ENCODE measurements around the gene RASGEF1B. TPM values are rescaled to one million over a fixed set of nuclear protein-coding genes. Genes with fewer than 3 reads are reported as not detected.

RASGEF1B gene
- total RNA-seq, 1 donor from 2014 or later = 9.9 TPM

GRCh38 chr4:81389720-81390119 lies 82.0 kb downstream of the RASGEF1B start:
- Histone ChIP-seq H3K36me3 (ENCODE audit: control insufficient read depth in 3 of 3, insufficient read depth in 3 of 3, low read length in 3 of 3) (no peaks in the 10 kb centered on the region), H3K27me3 (ENCODE audit: control insufficient read depth in 3 of 3, insufficient read depth in 3 of 3, low read length in 3 of 3) (no peaks in the 10 kb centered on the region), H3K27ac (ENCODE audit: low read depth, low read length) (no peak overlapping the region), H3K4me1 (ENCODE audit: control insufficient read depth in 3 of 3, insufficient read depth in 3 of 3, low read length in 3 of 3) (no peaks in the 10 kb centered on the region), H3K9me3 (ENCODE audit: control insufficient read depth in 3 of 3, low read length in 3 of 3) (no peaks in the 10 kb centered on the region), H3K4me3 (ENCODE audit: low read length in 3 of 3) (no peak overlapping the region), H3K9ac (ENCODE audit: low read depth in 1 of 3, low read length in 3 of 3) (no peak overlapping the region)

- Histone ChIP-seq H3K9me3 (ENCODE audit: control insufficient read depth in 3 of 3, low read length in 3 of 3) (no peaks in the 10 kb centered on the region), H3K4me1 (ENCODE audit: control insufficient read depth in 3 of 3, insufficient read depth in 3 of 3, low read length in 3 of 3) (no peaks in the 10 kb centered on the region), H3K4me3 (ENCODE audit: low read length in 3 of 3) (no peak overlapping the region), H3K27ac (ENCODE audit: low read depth, low read length) (no peak overlapping the region), H3K27me3 (ENCODE audit: control insufficient read depth in 3 of 3, insufficient read depth in 3 of 3, low read length in 3 of 3) (peaks cover 0 to under 1% (median 0%) of the 10 kb centered on the region in 3 donors), H3K36me3 (ENCODE audit: control insufficient read depth in 3 of 3, insufficient read depth in 3 of 3, low read length in 3 of 3) (no peaks in the 10 kb centered on the region), H3K9ac (ENCODE audit: low read depth in 1 of 3, low read length in 3 of 3) (no peak overlapping the region)
Measured at GRCh38 chr4:81380437-81380836, 91.3 kb downstream of the RASGEF1B start.

- no peaks in the 10 kb centered on the region for H3K36me3 ChIP-seq (ENCODE audit: control insufficient read depth in 3 of 3, insufficient read depth in 3 of 3, low read length in 3 of 3)
- H3K9ac ChIP-seq (ENCODE audit: low read depth in 1 of 3, low read length in 3 of 3) = no peak overlapping the region
- H3K27ac ChIP-seq (ENCODE audit: low read depth, low read length) = no peak overlapping the region
- peaks cover 0 to 6% (median 0%) of the 10 kb centered on the region in 3 donors for H3K27me3 ChIP-seq (ENCODE audit: control insufficient read depth in 3 of 3, insufficient read depth in 3 of 3, low read length in 3 of 3)
- H3K4me1 ChIP-seq (ENCODE audit: control insufficient read depth in 3 of 3, insufficient read depth in 3 of 3, low read length in 3 of 3) = no peaks in the 10 kb centered on the region
- no peaks in the 10 kb centered on the region for H3K9me3 ChIP-seq (ENCODE audit: control insufficient read depth in 3 of 3, low read length in 3 of 3)
- no peak overlapping the region for H3K4me3 ChIP-seq (ENCODE audit: low read length in 3 of 3)
Measured at GRCh38 chr4:81378386-81378785, 93.3 kb downstream of the RASGEF1B start.

- no peaks in the 10 kb centered on the region for H3K36me3 ChIP-seq (ENCODE audit: control insufficient read depth in 3 of 3, insufficient read depth in 3 of 3, low read length in 3 of 3)
- no peak overlapping the region for H3K4me3 ChIP-seq (ENCODE audit: low read length in 3 of 3)
- no peaks in the 10 kb centered on the region for H3K9me3 ChIP-seq (ENCODE audit: control insufficient read depth in 3 of 3, low read length in 3 of 3)
- peaks cover 0 to 6% (median 0%) of the 10 kb centered on the region in 3 donors for H3K27me3 ChIP-seq (ENCODE audit: control insufficient read depth in 3 of 3, insufficient read depth in 3 of 3, low read length in 3 of 3)
- H3K4me1 ChIP-seq (ENCODE audit: control insufficient read depth in 3 of 3, insufficient read depth in 3 of 3, low read length in 3 of 3) = no peaks in the 10 kb centered on the region
- no peak overlapping the region for H3K9ac ChIP-seq (ENCODE audit: low read depth in 1 of 3, low read length in 3 of 3)
- no peak overlapping the region for H3K27ac ChIP-seq (ENCODE audit: low read depth, low read length)
Measured at GRCh38 chr4:81377191-81377590, 94.5 kb downstream of the RASGEF1B start.

- peaks cover 0 to 6% (median 0%) of the 10 kb centered on the region in 3 donors for H3K27me3 ChIP-seq (ENCODE audit: control insufficient read depth in 3 of 3, insufficient read depth in 3 of 3, low read length in 3 of 3)
- no peaks in the 10 kb centered on the region for H3K4me1 ChIP-seq (ENCODE audit: control insufficient read depth in 3 of 3, insufficient read depth in 3 of 3, low read length in 3 of 3)
- H3K27ac ChIP-seq (ENCODE audit: low read depth, low read length) = no peak overlapping the region
- no peak overlapping the region for H3K4me3 ChIP-seq (ENCODE audit: low read length in 3 of 3)
- H3K36me3 ChIP-seq (ENCODE audit: control insufficient read depth in 3 of 3, insufficient read depth in 3 of 3, low read length in 3 of 3) = no peaks in the 10 kb centered on the region
- H3K9ac ChIP-seq (ENCODE audit: low read depth in 1 of 3, low read length in 3 of 3) = no peak overlapping the region
- H3K9me3 ChIP-seq (ENCODE audit: control insufficient read depth in 3 of 3, low read length in 3 of 3) = no peaks in the 10 kb centered on the region
Measured at GRCh38 chr4:81376720-81377119, 95.0 kb downstream of the RASGEF1B start.

All from skeletal muscle tissue (tissue), 4 donors.